Stimulated activated naive CD4-positive, alpha-beta T cell (primary cell): ENCODE measurements around the gene TRMT112.
"Not testable (repeated sequence)": the region's sequence is repeated elsewhere in the genome, so short reads cannot be mapped to it uniquely, and the experiment has no call there.

Experiments
- DNase-seq, 6 experiments: peaks; one replicate each; lab custom pipeline; 2025; lab: John Stamatoyannopoulos, UW

The TRMT112 gene

DNA sequence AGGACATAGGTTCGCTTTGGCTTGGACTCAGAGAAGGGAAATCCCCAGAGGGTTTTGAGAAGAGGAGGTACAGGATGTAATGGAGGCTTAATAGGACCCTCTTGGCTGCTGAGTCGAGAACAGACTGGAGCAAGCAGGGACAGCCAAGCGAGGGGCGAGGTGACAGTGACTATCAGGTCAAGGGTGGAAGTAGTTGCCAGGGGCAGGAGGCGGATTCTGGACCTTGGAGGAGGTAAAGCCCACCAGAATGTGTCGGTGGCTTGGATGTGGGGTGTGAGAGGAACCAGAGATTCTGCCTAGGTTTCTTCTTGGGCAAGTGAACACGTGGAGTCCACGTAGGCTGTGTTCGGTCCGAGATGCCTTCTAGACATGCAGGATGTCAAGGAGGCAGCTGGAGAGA is 4.4 kb downstream of the TRMT112 start:
- DNase-seq, result no peak

DNA sequence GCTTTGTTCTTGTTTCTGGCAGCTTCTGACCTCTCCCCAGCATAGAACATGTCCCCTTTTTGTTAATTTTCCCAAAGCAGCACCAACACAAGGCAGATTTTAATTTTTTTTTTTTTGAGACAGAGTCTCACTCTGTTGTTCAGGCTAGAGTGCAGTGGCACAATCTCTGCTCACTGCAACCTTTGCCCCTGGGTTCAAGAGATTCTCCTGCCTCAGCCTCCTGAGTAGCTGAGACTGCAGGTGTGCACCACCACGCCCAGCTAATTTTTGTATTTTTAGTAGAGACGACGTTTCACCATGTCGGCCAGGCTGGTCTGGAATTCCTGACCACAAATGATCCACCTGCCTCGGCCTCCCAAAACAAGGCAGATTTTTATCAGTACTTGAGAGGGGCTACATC is 9.6 kb downstream of the TRMT112 start:
- not testable (repeated sequence) for DNase-seq

DNA sequence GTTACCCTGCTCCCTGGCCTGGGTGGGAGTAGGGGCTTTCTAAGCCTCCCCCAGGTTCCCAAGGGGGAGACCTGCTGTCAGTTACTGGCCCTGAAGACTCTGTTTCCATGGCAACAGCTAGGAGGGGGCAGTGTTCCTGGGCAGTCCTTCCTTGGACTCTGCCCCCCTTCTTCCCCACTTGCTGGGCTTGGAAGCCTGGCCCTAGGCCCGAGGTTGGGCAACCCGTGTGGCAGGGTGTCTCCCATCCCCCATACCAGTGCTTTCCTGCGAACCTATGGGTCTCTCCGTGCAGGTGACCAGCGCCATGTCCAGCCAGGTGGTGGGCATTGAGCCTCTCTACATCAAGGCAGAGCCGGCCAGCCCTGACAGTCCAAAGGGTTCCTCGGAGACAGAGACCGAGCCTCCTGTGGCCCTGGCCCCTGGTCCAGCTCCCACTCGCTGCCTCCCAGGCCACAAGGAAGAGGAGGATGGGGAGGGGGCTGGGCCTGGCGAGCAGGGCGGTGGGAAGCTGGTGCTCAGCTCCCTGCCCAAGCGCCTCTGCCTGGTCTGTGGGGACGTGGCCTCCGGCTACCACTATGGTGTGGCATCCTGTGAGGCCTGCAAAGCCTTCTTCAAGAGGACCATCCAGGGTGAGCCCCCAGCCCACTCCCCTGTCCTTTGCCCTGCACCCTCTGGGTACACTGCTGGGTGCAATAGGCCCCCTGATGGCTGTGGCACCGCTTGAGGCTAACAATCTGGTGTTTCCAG is 10.3 kb downstream of the TRMT112 start:
- DNase-seq, result no peak

DNA sequence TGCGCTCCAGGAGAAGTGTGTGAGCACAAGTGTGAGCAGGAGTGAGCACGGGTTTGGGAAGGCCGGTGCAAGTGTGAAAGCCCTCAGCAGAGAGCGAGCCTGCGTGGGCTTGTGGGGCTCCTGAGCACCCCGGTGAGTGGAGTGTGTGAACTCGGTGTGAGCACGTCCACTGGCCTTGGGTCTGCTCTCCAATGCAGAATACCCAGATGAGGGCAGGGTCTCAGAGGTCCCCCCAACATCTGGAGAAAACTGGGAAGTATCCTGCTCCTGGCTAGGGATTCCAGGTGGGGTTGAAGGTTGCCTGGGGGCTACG is 10.8 kb downstream of the TRMT112 start:
- DNase-seq, result no peak

DNA sequence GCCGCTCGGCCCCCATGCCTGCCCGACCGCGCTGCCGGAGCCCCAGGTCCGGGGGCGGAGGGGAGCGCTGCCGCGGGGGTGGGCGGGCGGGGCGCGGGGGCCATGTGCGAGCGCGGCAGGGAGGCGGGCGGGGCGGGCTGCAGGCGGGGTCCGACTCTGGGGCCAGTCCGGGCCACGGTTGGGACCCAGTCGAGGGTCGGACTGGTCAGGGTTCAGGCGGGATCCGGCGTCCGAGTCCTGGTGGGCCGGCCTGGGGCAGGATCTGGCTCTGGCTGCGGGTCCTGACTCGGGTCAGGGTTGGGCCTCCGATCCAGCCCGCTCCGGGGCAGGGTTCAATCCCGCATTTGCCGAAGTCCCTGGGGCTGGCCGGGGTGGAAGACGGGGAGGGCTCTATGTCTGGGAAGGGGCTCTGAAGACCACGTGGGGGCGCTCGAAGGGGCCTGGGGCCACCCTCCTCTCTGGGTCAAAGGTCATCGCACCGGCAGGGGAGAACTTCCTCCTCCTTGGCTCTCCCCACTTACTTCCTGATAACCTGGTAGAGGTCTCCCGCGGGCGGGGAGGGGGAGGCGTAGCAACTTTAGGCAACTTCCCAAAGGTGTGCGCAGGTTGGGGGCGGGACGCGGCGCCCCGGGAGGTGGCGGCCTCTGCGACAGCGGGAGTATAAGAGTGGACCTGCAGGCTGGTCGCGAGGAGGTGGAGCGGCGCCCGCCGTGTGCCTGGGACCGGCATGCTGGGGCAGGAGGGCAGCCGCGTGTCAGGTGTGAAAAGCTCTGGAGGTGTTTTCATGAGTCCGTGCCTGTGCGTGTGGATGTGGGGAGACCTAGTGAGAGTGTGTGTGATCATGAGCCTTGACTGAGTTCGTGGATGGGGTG is 11.4 kb downstream of the TRMT112 start:
- peak; percentile 51 to 77 (median 62) for DNase-seq

DNA sequence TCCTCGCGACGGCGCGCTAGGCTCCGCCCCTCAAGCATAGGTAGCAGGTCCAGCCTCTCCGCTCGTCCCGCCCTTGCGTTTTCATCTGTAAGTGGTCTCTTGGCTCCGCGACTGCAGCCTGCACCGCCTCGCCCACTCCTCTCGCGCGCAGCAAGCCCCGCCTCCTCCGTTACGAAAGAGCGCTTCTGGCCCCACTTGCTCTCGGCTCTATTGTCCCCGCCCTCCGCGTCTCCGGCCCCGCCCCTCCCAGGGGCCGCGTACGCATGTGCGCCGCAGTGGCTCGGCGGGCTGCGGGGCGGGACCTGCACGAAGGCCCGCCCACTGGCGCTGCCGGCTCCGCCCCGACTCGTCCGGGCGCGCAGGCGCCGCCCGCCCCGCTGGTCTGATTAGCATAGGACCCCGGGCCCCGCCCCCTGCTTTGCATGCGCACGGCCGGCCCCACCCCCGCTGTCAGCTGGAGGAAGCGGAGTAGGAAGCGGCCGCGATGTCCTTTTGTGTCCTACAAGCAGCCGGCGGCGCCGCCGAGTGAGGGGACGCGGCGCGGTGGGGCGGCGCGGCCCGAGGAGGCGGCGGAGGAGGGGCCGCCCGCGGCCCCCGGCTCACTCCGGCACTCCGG is 12.2 kb downstream of the TRMT112 start, which contains the start of gene ESRRA:
ESRRA (plus strand) TSS at position 450 of the 616 bp plus-strand sequence. CDS start 1,656 bp downstream, outside the sequence.
- peak; percentile 99 to 100 (median 100) for DNase-seq

DNA sequence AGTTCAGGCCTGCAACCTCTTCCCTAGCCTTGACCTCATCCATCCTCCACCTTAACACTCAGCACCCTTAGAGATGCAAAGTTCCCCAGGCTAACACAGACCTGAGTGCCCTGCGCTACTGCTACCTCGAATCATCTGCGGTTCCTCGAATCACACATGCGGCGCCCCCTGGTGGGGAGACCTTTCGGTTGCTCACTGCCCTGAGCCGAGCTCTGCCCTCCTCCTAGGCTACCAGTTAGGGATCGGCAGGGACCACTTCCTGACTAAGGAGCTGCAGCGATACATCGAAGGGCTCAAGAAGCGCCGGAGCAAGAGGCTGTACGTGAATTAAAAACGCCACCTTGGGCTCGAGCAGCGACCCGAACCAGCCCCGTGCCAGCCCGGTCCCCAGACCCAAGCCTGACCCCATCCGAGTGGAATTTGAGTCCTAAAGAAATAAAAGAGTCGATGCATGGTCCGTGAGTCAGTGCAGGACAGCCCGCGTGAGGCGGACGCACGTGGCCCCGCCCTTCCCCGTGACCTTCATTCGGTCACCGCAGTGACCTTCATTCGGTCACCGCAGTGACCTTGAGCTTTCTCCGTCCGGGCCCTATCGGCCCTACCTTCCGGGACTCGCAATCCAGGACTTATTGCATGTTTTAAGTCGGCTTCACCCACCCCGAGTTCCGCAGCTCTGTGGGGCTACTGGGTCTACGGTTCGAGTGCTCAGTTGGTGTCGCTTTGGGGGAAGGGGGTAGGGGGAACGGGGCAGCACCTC is 12.9 kb downstream of the TRMT112 start:
- peak; percentile 77 to 92 (median 87) for DNase-seq

DNA sequence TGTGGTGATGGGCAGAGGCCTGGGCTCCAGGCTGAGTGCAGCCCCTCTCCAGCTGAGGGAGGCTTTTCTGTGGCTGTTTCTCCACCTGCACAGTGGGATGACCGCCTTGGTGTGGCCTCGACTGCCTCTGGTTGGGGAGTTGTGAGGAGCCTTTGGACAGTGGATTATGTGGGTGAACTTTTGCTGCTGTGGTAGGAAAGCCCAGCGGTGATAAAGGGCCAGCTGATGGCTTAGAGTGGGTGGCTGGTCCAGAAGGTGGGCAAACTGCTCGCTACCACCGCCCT is 13.4 kb downstream of the TRMT112 start:
- no peak for DNase-seq

DNA sequence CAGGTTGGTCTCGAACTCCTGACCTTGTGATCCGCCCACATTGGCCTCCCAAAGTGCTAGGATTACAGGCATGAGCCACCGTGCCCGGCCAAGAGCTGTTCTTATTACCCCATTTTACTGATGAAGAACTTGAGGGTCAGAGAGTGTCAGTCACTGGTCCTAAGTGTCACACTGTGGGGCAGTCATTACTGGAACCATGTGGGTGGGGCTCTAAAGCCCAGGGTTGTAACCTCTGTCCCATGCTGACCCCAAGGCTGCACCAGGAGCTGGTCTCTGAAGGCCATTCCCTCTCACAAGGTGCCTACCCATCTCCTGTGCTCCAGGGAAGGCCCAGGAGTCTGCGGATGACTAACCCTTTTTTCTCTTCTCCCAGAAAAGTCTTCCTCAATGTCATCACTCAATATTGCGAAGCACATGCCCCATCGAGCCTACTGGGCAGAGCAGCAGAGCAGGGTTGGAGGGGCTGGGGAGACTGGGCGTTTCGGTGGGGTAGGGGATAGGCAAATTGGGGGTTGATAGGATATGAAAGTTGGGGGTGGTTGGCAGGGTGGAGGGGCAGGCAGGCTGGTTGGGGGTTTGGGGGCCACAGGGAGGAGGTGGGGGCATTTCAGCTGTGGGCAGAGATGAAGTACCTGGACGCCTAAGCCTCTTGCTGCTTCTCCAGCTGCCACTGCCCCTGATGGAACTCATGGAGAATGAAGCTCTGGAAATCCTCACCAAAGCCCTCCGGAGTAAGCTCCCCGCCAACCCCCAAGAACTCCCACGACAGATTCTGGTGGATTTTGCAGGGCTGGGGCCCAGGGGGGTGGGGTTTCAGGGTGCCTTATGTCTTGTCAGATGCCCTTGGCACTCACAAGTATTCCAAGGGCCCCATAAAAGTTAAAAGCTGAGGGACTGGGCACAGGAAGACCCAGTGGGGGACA is 14.0 kb downstream of the TRMT112 start:
- DNase-seq, result no peak

DNA sequence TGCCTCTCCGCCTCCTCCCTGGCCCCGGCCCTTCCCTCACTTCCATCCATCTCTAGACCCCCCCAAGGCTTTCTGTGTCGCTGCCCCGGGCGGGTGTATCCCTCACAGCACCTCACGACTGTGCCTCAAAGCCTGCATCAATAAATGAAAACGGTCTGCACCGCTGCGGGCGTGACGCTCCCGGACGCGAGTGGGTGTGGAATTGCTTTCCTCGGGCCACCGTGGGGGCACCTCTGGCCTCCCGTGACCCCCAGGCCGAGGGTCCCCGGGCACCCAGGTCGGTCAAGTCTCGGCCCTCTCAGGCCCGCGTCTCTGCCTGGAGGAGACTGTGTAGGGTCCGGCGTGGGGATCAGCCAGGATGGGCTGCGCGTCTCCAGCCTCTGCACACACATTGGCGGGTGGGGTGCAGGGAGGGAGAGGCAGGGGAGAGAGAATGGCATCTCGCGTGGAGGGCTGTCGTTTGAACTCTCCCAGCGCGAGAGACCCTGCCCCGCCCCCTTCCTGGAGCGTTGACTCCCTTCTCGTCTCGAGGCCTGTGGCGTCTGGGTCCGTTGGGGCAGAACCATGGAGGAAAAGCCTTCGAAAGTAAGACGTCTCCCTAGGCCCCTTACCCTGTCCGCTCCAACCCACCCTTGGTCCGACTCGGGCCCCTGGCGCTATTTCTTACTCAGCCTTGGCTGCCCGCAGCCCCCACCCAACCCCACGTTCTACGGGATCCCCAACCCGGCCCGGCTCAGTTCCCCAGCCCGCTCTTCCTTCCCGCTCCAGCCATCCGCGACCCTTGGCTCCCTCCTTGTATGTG is 17.3 kb downstream of the TRMT112 start, which contains the start of gene CATSPERZ:
CATSPERZ (plus strand) TSS at position 512 of the 802 bp plus-strand sequence; CDS start at position 565, 53 bp downstream.
- DNase-seq, result peak in 3 of 6 experiments; percentile 33 to 52 (median 47)

DNA sequence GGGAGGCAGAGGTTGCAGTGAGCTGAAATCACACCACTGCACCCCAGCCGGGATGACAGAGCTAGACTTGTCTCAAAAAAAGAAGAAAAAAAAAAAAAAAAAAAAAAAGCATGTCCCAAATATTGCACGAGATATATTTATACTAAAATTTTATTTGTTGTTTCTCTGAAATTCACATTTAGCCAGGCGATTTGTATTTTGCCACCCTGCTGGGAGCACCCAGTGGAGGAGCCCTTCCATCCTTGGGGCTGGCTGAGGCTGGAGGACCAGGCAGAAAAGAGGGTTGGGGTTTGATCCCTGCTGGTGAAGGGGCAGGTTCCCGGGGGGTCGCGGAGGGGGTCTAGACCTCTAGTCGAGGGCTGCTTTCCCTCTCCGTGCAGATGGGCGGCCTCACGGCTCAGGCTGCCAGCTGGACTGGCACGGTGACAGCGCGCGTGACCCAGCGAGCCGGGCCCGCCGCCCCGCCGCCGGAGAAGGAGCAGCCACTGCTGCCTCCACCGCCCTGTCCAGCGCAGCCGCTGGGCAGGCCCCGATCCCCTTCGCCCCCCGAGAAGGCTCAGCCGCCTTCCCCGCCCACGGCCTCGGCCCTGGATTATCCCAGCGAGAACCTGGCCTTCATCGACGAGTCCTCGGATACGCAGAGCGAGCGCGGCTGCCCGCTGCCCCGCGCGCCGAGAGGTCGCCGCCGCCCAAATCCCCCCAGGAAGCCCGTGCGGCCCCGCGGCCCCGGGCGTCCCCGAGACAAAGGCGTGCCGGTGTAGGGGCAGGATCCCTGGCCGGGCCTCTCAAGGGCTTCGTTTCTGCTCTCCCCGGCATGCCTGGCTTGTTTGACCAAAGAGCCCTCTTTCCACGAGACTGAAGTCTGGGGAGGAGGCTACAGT is 18.2 kb downstream of the TRMT112 start:
- no peak for DNase-seq

DNA sequence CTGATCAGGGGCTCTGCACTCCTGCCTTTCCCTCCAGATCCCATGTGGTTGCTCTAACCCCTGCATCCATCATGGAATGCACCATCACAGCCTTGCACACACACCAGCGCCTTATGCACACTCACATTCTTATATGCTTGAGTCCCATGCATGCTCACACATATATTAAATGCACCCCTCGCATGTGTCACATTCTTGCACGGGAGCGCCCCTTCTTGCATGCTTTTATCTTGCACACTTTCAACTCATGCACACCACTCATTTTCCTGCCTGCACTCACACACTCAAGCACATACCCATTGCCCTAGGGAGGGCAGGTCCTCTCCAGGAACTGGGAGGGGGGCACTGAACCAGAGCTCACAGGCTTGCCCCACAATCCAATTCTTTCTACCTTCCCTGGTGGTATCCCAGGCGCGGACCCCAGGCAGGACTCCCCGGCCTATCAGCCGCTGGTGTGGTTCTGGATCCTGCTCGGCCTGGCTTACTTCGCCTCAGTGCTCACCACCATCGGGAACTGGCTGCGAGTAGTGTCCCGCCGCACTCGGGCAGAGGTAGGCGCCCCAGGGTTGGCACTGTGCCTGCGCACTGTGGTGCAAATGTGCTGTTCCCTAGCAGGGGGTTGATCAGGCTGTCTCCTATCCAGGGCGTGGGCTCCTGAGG is 19.5 kb downstream of the TRMT112 start:
- no peak for DNase-seq

DNA sequence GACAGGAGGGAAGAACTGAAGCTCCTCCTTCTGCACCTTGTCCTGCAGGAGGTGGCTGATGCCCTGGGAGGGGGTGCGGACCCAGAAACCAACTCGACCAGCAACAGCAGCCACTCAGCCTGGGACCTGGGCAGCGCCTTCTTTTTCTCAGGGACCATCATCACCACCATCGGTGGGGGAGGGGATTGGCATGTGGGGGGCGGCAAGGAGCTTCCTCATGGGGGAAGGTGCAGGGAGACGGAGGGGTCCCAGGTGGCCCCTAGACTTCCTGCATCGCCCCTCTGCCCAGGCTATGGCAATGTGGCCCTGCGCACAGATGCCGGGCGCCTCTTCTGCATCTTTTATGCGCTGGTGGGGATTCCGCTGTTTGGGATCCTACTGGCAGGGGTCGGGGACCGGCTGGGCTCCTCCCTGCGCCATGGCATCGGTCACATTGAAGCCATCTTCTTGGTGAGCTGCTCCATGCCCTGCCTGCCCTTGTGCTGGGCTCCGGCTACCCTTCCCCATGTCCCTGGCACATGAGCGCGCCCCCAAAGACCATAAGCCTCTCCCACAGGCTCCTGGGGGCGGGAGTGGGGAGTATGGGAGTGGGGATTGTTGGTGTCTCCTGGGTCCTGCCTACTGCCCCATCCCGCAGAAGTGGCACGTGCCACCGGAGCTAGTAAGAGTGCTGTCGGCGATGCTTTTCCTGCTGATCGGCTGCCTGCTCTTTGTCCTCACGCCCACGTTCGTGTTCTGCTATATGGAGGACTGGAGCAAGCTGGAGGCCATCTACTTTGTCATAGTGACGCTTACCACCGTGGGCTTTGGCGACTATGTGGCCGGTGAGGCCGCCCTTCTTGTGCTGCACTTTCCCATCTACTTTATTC is 20.3 kb downstream of the TRMT112 start:
- DNase-seq, result no peak

DNA sequence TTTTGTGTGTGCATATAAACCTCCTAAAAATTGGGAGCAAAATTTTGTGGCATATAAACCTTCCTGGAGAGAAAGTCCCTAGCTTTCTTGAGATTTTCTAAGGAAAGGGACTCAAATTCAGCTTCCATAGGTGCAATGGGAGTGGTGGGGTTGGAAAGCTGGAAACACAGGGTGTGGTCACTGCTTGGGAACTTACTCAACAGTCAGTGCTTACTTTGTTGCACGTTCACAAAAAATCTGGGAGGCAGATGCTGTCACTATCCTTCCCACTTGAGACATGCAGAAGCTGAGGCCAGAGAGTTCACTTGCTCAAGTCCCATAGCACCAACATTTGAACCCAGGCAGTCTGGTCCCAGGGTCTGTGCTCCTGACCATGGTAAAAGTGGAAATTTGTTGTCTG is 21.1 kb downstream of the TRMT112 start:
- no peak for DNase-seq

DNA sequence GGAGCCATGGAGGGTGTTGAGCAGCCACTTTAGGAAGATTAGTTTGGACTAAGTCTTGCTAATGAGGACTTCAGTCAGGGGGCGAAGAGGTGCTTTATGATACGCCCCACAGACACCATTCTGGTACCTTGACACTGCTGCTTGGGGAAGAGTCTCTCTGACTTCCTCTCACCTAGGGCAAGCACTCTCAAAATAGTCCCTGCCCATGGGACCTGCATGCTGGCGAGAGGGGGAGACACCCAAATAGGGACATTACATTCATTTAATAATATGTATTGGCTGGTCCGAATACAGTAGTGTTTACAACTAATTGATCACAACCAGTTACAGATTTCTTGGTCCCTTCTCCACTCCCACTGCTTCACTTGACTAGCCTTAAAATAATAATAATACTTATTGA is 21.6 kb downstream of the TRMT112 start:
- no peak for DNase-seq

DNA sequence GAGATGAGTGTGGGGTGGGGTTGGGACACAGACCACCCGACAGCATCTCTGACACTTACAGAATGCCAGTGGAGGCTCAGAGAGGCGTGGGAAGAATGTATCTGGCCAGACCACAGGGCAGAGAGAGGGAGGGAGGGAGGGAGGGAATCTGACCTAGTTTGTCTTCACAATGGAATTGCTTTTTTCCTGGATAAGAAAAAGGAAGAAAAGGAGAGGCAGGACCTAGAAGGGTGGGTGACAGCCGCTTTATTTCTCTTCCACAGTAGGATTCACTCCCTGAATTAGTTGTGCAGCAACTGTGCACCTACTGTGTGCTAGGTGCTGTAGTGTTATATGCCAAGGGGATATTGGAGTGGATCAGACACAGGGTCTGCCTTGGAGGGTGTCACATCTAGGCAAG is 22.6 kb downstream of the TRMT112 start:
- DNase-seq, result no peak

DNA sequence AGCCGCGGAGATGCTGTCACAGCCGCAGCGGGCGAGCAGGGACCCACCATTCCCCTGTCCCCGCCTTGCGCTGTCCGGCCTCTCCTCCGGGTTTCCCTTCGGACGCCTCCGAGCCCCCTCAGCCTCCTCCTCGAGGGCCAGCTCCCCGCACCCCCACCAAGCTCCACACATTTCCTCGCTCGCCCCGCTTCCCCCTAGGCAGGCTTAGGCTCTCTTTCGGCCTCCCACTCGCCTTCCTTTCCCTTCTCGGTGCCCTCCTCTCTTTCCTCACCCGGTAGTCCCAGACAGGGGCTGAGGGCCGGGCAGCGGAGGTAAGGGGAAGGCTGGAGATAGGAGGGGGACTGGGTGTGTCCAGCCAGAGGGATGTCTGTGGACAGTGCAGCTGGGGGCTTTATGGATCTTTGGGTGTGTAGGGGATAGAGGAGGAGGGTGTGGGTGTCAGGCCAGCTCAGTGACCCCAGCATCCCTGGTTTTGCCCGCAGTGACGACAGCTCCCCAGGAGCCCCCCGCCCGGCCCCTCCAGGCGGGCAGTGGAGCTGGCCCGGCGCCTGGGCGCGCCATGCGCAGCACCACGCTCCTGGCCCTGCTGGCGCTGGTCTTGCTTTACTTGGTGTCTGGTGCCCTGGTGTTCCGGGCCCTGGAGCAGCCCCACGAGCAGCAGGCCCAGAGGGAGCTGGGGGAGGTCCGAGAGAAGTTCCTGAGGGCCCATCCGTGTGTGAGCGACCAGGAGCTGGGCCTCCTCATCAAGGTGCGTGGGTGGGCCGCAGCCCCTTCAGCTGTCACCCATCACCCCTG is 24.7 kb downstream of the TRMT112 start:
- peak in 1 of 6 experiments; percentile 33 for DNase-seq
